ENCODE results near the gene PASK.

- TF ChIP-seq POLR2A (IDR thresholded peaks at IDR 0.05) (no peak), CTCF (IDR thresholded peaks at IDR 0.05) (no peak)
Measured at GRCh38 chr2:241193271-241193670, 44.0 kb upstream of the PASK start.
